ENCODE data around the gene ALPK3. TPM values are rescaled to one million over a fixed set of nuclear protein-coding genes. Genes with fewer than 3 reads are reported as not detected.

The ALPK3 gene
- total and polyA plus RNA-seq, 2 donors (not counting 3 experiments of a cell fraction or from before 2014, with no cell fraction given) = 18.4 to 36.2 TPM

- TF ChIP-seq POLR2A (IDR thresholded peaks at IDR 0.05; ENCODE audit: low read depth, low read length) (no peak), POLR2AphosphoS5 (IDR thresholded peaks at IDR 0.05; ENCODE audit: insufficient read depth, low read depth, low read length) (no peak), EZH2 (IDR thresholded peaks at IDR 0.05; ENCODE audit: borderline replicate concordance, low read depth, low read length, severe bottlenecking) (no peak), JUN (IDR thresholded peaks at IDR 0.05; ENCODE audit: borderline replicate concordance, insufficient read depth, insufficient read length, low read depth) (no peak), FOS (IDR thresholded peaks at IDR 0.05; ENCODE audit: borderline replicate concordance, insufficient read depth, low read length) (no peak), CTCF (IDR thresholded peaks at IDR 0.05; ENCODE audit: extremely low read depth in 1 of 2, insufficient read depth in 1 of 2, low read depth in 1 of 2, low read length in 2 of 2) (no peak), MAX (IDR thresholded peaks at IDR 0.05; ENCODE audit: insufficient read depth, insufficient read length) (no peak), MYC (IDR thresholded peaks at IDR 0.05; ENCODE audit: low read depth, low read length) (no peak)
- CTCF ChIA-PET = interaction anchor here (0.8 to 1.1 kb wide), 2 partner anchors 87 kb away, joined by 3 to 4 read pairs; no protein-coding TSS in a partner anchor
- no peak overlapping the region for H2AFZ ChIP-seq (ENCODE audit: low read depth, low read length)
- no peaks in the 10 kb centered on the region for H3K79me2 ChIP-seq (ENCODE audit: control insufficient read depth, insufficient read depth, low read length)
- intact Hi-C loops (cut with micrococcal nuclease) (no loop called here), dilution Hi-C loops (cut with MboI; ENCODE audit: extremely low pct_ligation_motif_present, low sequenced_read_pairs) (loop anchor here (25.0 kb wide), 1 partner anchor 121 kb away; no protein-coding TSS in a partner anchor)
- H3K4me2 ChIP-seq (ENCODE audit: insufficient read depth, low read length) = no peak overlapping the region
- no peaks in the 10 kb centered on the region for H4K20me1 ChIP-seq (replicated peaks; ENCODE audit: control insufficient read depth, extremely low read depth, insufficient read depth, low read length)
- H3K4me1 ChIP-seq (ENCODE audit: control insufficient read depth, extremely low read depth, insufficient read depth, low read length) = no peaks in the 10 kb centered on the region
- no peak overlapping the region for H3K9ac ChIP-seq (replicated peaks; ENCODE audit: extremely low read depth, insufficient read depth, low read length)
- H3K9me1 ChIP-seq (replicated peaks; ENCODE audit: control insufficient read depth, extremely low read depth, insufficient read depth, low read length) = no peaks in the 10 kb centered on the region
- H3K36me3 ChIP-seq (ENCODE audit: control insufficient read depth in 2 of 2, extremely low read depth in 1 of 2, insufficient read depth in 2 of 2, low read length in 2 of 2) = peaks cover 0 to 18% of the 10 kb centered on the region in 2 experiments
- DNase-seq (ENCODE audit: low read depth, low spot score) (peak; percentile 28), FAIRE-seq (no peak)
- POLR2A ChIA-PET = no interaction called here
- no peaks in the 10 kb centered on the region for H3K27me3 ChIP-seq (ENCODE audit: control insufficient read depth in 2 of 2, insufficient read depth in 2 of 2, low read length in 2 of 2)
- BruUV-seq (replicated peaks) = no TSS peak
- H3K27ac ChIP-seq (ENCODE audit: insufficient read depth, low read depth, low read length) = no peak overlapping the region
- no peaks in the 10 kb centered on the region for H3K9me3 ChIP-seq (replicated peaks; ENCODE audit: control insufficient read depth, insufficient read depth, low read length)
- H3K4me3 ChIP-seq (replicated peaks in 1 of 3; ENCODE audit: insufficient read depth in 1 of 3, low read depth in 1 of 3, low read length in 3 of 3) = no peak overlapping the region
Observed at GRCh38 chr15:84840741-84841429, 23.7 kb downstream of the ALPK3 start.

All from endothelial cell of umbilical vein (primary cell).